Muscle of arm (tissue), 14 donors: ENCODE results near the gene PSMC2. TPM values are rescaled to one million over a fixed set of nuclear protein-coding genes. Genes with fewer than 3 reads are reported as not detected.

ENCODE experiments used
- DNase-seq: peaks from one replicate; pipeline ENCODE4 v3.0.0-alpha.2; 2013
- long read RNA-seq, 11 donors: transcript quantifications; one replicate each; lab custom pipeline, GENCODE V29; 2026
- polyA plus RNA-seq, 12 donors: library from polyadenylated mRNA; unstranded; fragments of 120-200 nt; gene quantifications; one replicate each; pipeline ENCODE4 v1.2.1, GENCODE V29; 2013; ENCODE audit not compliant: insufficient read length in 12 of 12

The PSMC2 gene
- 100 to 1,000 TPM in 6 of 12 donors, 10 to 100 TPM in 5, not detected in 1; 20.8 to 110 (median 101) TPM for polyA plus RNA-seq
- long read RNA-seq, donor 1, transcript PSMC2-201 (12 exons, 2,637 nt), result major isoform, 17 of 43 reads
- long read RNA-seq, donor 1, partial matches to known transcripts, result 26 of 43 reads
- long read RNA-seq, donor 1, other reads (novel, unspliced or antisense), result 0 of 43 reads
- long read RNA-seq, donor 2, transcript PSMC2-201 (12 exons, 2,637 nt), result major isoform, 53 of 88 reads
- long read RNA-seq, donor 2, partial matches to known transcripts, result 35 of 88 reads
- long read RNA-seq, donor 2, other reads (novel, unspliced or antisense), result 0 of 88 reads
- long read RNA-seq, donor 3, transcript PSMC2-201 (12 exons, 2,637 nt), result major isoform, 29 of 46 reads
- long read RNA-seq, donor 3, partial matches to known transcripts, result 17 of 46 reads
- long read RNA-seq, donor 3, other reads (novel, unspliced or antisense), result 0 of 46 reads
- long read RNA-seq, donor 4, transcript PSMC2-201 (12 exons, 2,637 nt), result major isoform, 10 of 18 reads
- long read RNA-seq, donor 4, partial matches to known transcripts, result 8 of 18 reads
- long read RNA-seq, donor 4, other reads (novel, unspliced or antisense), result 0 of 18 reads
- long read RNA-seq, donor 5, transcript PSMC2-201 (12 exons, 2,637 nt), result major isoform, 50 of 76 reads
- long read RNA-seq, donor 5, partial matches to known transcripts, result 26 of 76 reads
- long read RNA-seq, donor 5, other reads (novel, unspliced or antisense), result 0 of 76 reads
- long read RNA-seq, donor 6, transcript PSMC2-201 (12 exons, 2,637 nt), result major isoform, 20 of 34 reads
- long read RNA-seq, donor 6, partial matches to known transcripts, result 13 of 34 reads
- long read RNA-seq, donor 6, other reads (novel, unspliced or antisense), result 0 of 34 reads
- long read RNA-seq, donor 7, transcript PSMC2-201 (12 exons, 2,637 nt), result major isoform, 18 of 26 reads
- long read RNA-seq, donor 7, partial matches to known transcripts, result 8 of 26 reads
- long read RNA-seq, donor 7, other reads (novel, unspliced or antisense), result 0 of 26 reads
- long read RNA-seq, donor 8, transcript PSMC2-201 (12 exons, 2,637 nt), result major isoform, 35 of 43 reads
- long read RNA-seq, donor 8, partial matches to known transcripts, result 8 of 43 reads
- long read RNA-seq, donor 8, other reads (novel, unspliced or antisense), result 0 of 43 reads
- long read RNA-seq, donor 9, transcript PSMC2-201 (12 exons, 2,637 nt), result major isoform, 17 of 30 reads
- long read RNA-seq, donor 9, partial matches to known transcripts, result 12 of 30 reads
- long read RNA-seq, donor 9, other reads (novel, unspliced or antisense), result 0 of 30 reads
- long read RNA-seq, donor 10, transcript PSMC2-201 (12 exons, 2,637 nt), result major isoform, 41 of 56 reads
- long read RNA-seq, donor 10, partial matches to known transcripts, result 15 of 56 reads
- long read RNA-seq, donor 10, other reads (novel, unspliced or antisense), result 0 of 56 reads
- long read RNA-seq, donor 11, transcript PSMC2-201 (12 exons, 2,637 nt), result major isoform, 41 of 81 reads
- long read RNA-seq, donor 11, partial matches to known transcripts, result 40 of 81 reads
- long read RNA-seq, donor 11, other reads (novel, unspliced or antisense), result 0 of 81 reads

DNA sequence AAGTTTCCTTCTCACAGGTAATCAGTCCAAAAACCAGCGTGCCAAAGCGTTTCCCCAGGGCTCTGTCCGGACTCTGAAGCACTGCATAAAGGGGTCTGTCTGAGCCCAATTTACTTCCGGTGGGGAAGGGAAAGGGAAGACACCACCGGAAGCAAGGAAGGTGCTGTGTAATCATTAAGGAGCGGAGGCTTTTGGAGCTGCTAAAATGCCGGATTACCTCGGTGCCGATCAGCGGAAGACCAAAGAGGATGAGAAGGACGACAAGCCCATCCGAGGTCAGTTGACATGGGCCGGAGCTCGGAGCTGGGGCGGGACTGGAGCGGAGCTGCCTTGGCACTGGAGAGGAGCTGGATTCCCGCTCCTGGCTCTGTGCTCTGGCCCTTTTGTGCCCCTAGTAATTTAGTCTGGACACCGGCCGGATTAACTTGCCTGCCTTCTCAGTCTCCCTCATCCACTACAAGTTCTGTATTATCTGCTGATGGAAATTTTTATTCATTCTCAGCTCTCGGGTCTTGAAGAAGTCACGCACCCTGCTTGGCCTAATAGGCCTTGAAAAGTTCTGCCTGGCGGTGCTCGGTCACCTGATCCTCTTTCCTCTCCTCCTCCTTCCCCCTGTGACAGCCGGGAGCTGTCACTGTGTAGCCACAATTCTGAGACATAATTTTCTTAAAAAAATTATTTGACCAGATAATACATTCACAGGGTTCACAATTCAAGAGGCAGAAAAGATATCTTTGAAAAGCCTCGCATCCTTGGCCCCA lies at the start of gene PSMC2:
Gene PSMC2, plus strand, starts transcription at position 137 of the 761 bp plus-strand sequence. Its CDS starts 69 bp downstream, at position 206.
- peak; percentile 94 for DNase-seq

- DNase-seq, result no peak
These were observed 49.6 kb upstream of the PSMC2 start for GRCh38 chr7:103297837-103298179.

DNA sequence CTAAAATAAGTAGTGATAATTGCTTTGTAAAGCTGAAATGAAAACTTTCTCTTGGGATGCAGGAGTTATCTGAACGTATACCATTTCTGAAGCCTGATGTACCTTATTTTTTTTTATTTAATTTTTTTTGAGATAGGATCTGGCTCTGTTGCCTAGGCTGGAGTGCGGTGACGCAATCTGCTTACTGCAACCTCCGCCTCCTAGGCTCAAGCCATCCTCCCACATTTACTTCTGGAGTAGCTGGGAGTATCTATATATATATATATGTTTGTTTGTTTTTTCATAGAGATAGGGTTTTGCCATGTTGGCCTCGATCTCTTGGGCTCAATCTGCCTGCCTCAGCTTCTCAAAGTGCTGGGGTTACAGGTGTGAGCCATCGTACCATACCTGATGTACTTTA lies 47.8 kb upstream of the PSMC2 start:
- DNase-seq, result no peak

- DNase-seq, result no peak
These were observed 46.0 kb upstream of the PSMC2 start for GRCh38 chr7:103301441-103301840.

- DNase-seq, result no peak
These were observed 39.8 kb upstream of the PSMC2 start for GRCh38 chr7:103307503-103308231.

DNA sequence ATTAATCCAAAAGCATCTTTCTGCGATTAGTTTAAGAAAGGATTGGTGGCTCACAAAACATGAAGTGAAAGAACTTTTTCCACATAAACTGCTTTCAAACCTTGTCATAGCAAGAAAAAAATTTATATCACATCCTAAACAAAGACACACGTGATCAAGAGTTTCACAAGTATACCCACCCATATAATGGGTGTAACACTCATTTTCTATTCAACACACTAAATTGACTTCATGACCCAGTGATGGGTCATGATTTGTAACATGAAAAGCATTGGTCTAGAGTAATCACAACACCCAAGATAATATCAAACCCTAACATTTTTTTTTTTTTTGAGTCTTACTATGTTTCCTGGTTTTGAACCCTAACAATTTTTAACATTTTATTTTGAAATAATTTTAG lies 32.6 kb upstream of the PSMC2 start:
- no peak for DNase-seq

- no peak for DNase-seq
These were observed 31.0 kb upstream of the PSMC2 start for GRCh38 chr7:103316380-103316941.

DNA sequence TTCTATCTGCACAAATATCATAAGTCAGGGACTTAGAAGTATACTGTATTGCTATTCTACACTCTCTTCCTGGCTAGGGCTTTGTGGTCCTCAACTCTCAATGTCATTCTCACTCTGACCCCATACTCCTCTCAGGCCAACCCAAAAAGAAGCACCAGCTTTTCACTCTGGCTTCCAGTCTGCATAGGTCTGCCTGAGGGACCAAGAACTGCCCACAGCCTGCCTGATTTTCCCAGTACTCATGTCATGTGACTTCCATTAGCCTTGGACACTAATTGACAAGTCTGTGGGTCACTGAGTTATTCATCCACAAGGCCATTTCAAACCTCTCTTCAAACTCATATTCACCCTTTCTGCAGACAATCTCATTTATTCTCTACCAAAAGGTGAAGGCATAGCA lies 30.4 kb upstream of the PSMC2 start:
- no peak for DNase-seq

- DNase-seq, result no peak
These were observed 21.7 kb upstream of the PSMC2 start for GRCh38 chr7:103325744-103326143.

DNA sequence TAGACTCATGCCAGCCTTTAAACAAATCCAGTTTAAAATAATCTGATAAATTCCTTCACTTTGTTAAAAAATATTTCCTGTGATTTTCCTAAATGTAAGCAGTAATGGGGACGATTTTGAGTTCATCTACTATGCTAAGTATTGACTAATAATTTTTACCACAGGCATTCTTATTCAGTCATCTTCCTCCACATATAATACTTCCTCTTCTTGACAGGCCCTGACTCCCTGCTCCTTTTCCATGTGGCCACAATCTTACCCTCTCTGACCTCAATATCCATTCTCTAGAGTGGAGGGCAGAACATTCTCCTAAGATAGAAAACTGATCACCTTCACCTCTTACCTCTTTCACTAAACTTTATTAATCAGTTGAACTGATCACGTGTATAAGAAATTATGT lies 10.7 kb upstream of the PSMC2 start:
- DNase-seq, result no peak

- DNase-seq, result no peak
These were observed 8.6 kb upstream of the PSMC2 start for GRCh38 chr7:103338864-103339263.

DNA sequence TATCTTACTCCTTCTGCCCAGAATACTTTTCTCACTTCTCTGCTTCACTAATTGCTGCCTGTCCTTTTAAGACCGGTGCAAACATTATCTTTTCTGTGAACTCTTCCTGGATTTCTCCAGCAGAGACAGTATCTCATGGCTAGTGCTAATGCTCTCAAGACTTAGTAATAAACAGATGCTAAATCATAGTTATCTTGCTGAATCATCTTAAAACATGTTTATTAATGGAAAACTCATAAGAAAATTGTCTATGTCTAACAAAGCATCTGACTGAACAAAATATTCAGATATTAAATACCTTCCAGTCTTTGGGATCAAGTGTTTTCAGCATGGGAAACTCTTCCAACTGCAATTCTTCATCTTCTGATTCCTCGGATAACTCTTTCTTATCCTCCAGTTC lies 6.0 kb upstream of the PSMC2 start:
- no peak for DNase-seq

GRCh38 chr7:103343332-103343731 lies 4.1 kb upstream of the PSMC2 start:
- no peak for DNase-seq

DNA sequence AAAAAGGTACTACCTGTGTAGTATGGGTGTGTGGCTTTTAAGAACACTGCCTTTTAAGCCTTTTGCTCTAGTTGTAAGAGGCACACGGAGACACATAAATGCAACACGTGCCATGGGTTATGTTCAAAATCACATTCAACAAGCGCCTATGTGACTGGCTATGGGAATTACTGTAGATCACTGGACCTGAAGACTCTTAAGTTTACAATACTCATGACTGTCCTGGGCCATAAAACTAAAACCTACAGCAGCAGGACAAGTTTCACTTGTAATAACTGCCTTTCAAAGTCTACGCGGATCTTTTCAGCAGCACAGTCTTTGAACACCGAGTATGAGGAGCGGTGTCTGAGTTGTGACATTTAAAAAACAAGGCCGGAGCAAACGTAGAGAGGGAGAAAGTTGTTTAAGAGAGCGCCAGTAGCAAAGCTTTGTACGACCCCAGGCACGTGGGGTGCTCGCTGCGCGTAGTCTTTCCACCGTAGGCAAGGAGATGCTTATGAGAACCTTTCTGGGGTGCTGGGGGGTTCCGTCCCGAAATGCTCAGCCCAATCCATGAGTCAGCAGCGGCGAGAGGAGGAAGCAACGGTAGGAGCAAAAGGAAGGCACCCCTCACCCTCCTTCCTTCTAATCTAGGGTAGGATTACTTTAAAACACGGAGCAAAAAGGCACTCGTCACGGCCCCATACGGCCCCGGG lies 3.5 kb upstream of the PSMC2 start:
- peak; percentile 35 for DNase-seq

DNA sequence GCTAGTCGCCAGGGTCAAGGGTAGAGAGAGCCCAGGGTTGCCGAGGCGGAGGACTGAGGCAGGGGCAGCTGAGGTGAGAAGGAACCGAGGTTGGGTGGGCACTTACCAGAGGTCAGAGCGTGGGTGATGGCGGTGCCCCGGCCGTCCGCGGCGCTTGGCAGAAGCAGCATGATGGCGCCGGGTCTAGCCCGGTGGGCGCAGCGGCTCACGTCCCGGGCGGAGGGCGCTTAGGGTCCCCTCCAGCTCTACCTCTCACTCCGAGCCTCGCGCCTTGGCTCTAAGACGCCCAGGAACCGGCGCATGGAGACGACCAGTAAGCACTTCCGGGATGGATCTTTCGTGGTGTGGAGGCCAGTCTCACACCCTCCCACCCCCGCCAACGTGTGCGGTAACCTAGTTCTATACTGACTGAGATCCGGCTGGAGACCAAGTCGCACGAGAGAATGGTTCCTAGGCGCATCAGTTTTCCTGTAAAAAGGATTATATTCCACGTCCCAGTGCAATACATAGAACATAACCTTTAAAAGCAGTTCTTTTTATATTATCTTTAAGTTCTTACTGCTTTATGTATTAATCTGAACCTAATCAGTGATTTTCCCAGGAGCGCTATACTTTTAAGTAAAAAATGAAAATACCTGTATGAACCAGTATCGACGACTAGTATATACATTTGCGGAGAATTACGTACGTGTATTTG lies 2.8 kb upstream of the PSMC2 start, which contains the start of gene DNAJC2:
Gene DNAJC2, minus strand, starts transcription at position 315 of the 697 bp plus-strand sequence. Its CDS starts 145 bp downstream, at position 170.
- peak; percentile 91 for DNase-seq

DNA sequence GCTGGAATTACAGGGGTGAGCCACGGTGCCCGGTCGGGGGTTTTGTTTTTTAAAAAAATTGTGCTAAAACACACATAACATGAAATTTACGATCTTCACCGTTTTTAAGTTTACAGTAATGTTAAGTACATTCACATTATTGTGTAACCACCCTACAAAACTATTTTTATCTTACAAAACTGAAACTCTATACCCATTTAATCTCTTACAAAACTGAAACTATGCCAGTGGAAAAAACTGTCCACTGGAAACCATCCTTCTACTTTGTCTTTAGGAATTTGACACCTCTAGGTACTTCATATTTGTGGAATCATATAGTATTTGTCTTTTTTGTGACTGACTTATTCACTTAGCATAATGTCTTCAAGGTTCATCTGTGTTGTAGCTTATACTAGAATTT lies 1.0 kb upstream of the PSMC2 start:
- DNase-seq, result no peak

DNA sequence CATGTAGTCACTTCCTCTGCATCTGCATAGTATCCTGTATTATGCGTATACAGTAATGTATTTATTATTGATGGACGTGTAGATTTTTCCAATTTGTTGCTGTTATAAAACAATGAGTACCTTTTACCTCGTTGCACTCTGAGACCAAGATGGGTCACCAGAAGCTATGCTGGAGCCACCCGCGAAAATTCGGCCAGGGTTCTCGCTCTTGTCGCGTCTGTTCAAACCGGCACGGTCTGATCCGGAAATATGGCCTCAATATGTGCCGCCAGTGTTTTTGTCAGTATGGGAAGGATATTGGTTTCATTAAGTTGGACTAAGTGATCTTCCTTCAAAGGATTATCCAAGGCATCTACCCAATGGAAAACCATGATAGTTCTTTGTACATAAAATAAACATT lies 1.0 kb downstream of the PSMC2 start:
- no peak for DNase-seq

DNA sequence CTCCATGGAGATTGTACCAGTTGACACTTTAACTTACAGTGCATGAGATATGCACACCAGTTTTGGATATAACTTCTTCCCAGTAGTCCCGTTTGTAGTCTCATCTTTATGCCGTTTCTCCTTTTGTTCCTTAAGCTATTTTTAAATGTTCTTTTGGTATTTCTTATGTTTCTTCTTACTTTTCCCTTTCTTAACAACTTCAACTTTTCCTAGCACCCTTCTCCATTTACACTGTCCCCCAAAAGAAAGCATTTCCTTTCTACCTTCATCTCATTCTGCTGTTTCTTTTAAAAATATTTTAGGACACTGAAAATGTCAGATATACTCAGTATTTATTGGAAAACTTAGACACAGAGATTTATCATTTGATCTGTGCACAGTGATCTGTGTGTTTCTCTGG lies 1.5 kb downstream of the PSMC2 start:
- DNase-seq, result no peak
